K562 (cell line): ENCODE measurements around the gene APOM. TPM values are rescaled to one million over a fixed set of nuclear protein-coding genes. Genes with fewer than 3 reads are reported as not detected.

Experiments
- CBX8 ChIP-seq: fragments of 200-600 bp; sonication (generic); IDR thresholded peaks from 2 replicates; pipeline ENCODE4 v1.6.1; 2012; ENCODE audit warnings: borderline replicate concordance, mixed run types, low read depth, mild to moderate bottlenecking, moderate library complexity, mixed read lengths, low read length, control low read depth, inconsistent platforms; ENCODE audit not compliant: poor library complexity, severe bottlenecking; ENCODE audit errors: extremely low read depth
- CSDE1 ChIP-seq, 2 experiments: fragments of 450-650 bp; IDR thresholded peaks; 2 replicates each; pipeline ENCODE4 v1.6.1; 2016; ENCODE audit warnings: mild to moderate bottlenecking in 1 of 2
- IRF2 ChIP-seq: sonication (generic); formaldehyde crosslinking; IDR thresholded peaks from 2 replicates; pipeline ENCODE4 v1.8.1; 2022; ENCODE audit warnings: mild to moderate bottlenecking, missing genetic modification reagents
- JUN ChIP-seq, 2 experiments: sonication (generic) in 1 of 2; formaldehyde crosslinking in 1 of 2; IDR thresholded peaks; 2 replicates each; pipeline versions ENCODE4 v1.6.1 to v1.8.0; 2012 to 2022; ENCODE audit warnings: borderline replicate concordance in 2 of 2, mild to moderate bottlenecking in 2 of 2, improper control_type of control experiment in 1 of 2, low read depth in 1 of 2, low read length in 1 of 2, missing genetic modification reagents in 1 of 2
- SP2 ChIP-seq: IDR thresholded peaks from 2 replicates; pipeline ENCODE4 v1.6.1; 2011; ENCODE audit warnings: mild to moderate bottlenecking, low read depth, low read length, moderate library complexity; ENCODE audit not compliant: poor library complexity, severe bottlenecking; ENCODE audit errors: extremely low read depth
- TAF7 ChIP-seq: fragments of 450-650 bp; IDR thresholded peaks from 2 replicates; pipeline ENCODE4 v1.6.1; 2016; ENCODE audit warnings: missing genetic modification characterization, missing compliant biosample characterization
- polyA plus RNA-seq, 8 experiments: library from polyadenylated mRNA; depleted of rRNA in 4 of 8; stranded (reverse) in 5 of 8; unstranded in 3 of 8; fragments of >200 nt; fragmentation: Nextera tagmentation in 2 of 8; fragmentation: Illumina TruSeq in 1 of 8; extraction: Ambion mirVana in 2 of 8; extraction: Trizol in 1 of 8; gene quantifications; 2 replicates each; pipeline versions ENCODE4 v1.2.1 to v1.2.3, GENCODE V29; 2011 to 2014; ENCODE audit warnings: inconsistent platforms in 1 of 8, missing spikeins in 1 of 8
- total RNA-seq, 7 experiments: library from RNA; depleted of rRNA in 6 of 7; stranded (reverse); fragments of >200 nt in 6 of 7; fragmentation: Illumina TruSeq in 2 of 7; extraction: Trizol in 2 of 7; gene quantifications; 2 replicates each; pipeline versions ENCODE4 v1.2.1 to v1.2.3, GENCODE V29; 2011 to 2021; ENCODE audit warnings: low replicate concordance in 1 of 7
- TF ChIP-seq, protein P1 (sequence below): sonication (generic); formaldehyde crosslinking; IDR thresholded peaks from 2 replicates; pipeline ENCODE4 v1.8.0; 2023; ENCODE audit warnings: mild to moderate bottlenecking, missing genetic modification reagents
- TF ChIP-seq, protein P2 (sequence below): sonication (generic); formaldehyde crosslinking; IDR thresholded peaks from 2 replicates; pipeline ENCODE4 v1.8.0; 2022; ENCODE audit warnings: mild to moderate bottlenecking, missing genetic modification reagents
- TF ChIP-seq, protein P3 (sequence below), 2 experiments: fragments of 450-650 bp in 1 of 2; sonication (generic) in 1 of 2; formaldehyde crosslinking in 1 of 2; IDR thresholded peaks; 2 replicates each; pipeline versions ENCODE4 v1.7.1 to v1.9.0; 2016 to 2022; ENCODE audit warnings: inconsistent platforms in 1 of 2, mild to moderate bottlenecking in 1 of 2, missing genetic modification reagents in 1 of 2
- TF ChIP-seq, protein P4 (sequence below): sonication (generic); formaldehyde crosslinking; IDR thresholded peaks from 2 replicates; pipeline ENCODE4 v1.8.1; 2022; ENCODE audit warnings: missing genetic modification reagents

The APOM gene
- total and polyA plus RNA-seq, 9 of the 15 experiments (the other 6 are each of a cell fraction or from before 2014, with no cell fraction given): 5.7 to 24.3 (median 10.4) TPM

DNA sequence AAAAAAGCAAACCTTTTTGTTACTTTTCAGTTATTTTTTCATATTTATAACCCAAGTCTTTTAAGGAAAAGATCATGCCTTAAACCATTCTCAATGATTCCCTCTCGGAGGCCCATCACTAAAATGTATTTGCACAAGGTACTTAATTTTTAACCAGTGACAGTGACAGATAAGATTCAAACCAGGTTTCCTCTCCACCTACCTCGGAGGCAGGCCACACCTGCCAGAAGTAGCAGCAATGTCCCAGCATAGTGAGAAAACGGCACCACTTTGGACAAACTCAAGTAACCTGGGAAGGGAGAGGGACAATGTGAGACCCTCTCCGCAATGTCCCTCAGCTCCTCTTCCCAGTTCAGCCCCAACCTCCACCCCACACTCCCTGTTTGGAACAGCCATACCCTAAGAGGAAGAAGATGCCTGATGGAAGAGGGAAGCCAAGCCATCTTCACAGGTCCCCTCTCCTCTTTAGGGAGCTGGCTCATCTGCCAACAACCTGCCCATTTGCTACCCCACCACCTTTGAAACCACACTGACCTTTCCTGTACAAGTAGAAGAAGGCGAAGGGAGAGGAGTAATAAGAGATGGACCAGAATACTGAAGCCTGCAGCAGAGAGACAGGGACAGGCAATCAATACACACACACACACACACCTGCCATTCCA lies 45.2 kb downstream of the APOM start (continued):
- TF ChIP-seq TAF7 (tag) (0 out of 2 replicates have a peak, but pooled peaks have one; percentile 13), CSDE1 (IDR thresholded peaks at IDR 0.05) (peak in 1 of 2 experiments; percentile 37; a peak in 1 of 4 replicates), JUN (IDR thresholded peaks at IDR 0.05; ENCODE audit: borderline replicate concordance, low read depth, low read length) (no peak), JUN (CRISPR knock-in tag; IDR thresholded peaks at IDR 0.05; ENCODE audit: borderline replicate concordance) (no peak), IRF2 (CRISPR knock-in tag) (peak; percentile 60; the same call in 1 of the 2 replicates), SP2 (peak; percentile 13), CBX8 (no peak)
- TF ChIP-seq, protein P1, sequence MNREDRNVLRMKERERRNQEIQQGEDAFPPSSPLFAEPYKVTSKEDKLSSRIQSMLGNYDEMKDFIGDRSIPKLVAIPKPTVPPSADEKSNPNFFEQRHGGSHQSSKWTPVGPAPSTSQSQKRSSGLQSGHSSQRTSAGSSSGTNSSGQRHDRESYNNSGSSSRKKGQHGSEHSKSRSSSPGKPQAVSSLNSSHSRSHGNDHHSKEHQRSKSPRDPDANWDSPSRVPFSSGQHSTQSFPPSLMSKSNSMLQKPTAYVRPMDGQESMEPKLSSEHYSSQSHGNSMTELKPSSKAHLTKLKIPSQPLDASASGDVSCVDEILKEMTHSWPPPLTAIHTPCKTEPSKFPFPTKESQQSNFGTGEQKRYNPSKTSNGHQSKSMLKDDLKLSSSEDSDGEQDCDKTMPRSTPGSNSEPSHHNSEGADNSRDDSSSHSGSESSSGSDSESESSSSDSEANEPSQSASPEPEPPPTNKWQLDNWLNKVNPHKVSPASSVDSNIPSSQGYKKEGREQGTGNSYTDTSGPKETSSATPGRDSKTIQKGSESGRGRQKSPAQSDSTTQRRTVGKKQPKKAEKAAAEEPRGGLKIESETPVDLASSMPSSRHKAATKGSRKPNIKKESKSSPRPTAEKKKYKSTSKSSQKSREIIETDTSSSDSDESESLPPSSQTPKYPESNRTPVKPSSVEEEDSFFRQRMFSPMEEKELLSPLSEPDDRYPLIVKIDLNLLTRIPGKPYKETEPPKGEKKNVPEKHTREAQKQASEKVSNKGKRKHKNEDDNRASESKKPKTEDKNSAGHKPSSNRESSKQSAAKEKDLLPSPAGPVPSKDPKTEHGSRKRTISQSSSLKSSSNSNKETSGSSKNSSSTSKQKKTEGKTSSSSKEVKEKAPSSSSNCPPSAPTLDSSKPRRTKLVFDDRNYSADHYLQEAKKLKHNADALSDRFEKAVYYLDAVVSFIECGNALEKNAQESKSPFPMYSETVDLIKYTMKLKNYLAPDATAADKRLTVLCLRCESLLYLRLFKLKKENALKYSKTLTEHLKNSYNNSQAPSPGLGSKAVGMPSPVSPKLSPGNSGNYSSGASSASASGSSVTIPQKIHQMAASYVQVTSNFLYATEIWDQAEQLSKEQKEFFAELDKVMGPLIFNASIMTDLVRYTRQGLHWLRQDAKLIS (CRISPR knock-in tag): no peak
- TF ChIP-seq, protein P2, sequence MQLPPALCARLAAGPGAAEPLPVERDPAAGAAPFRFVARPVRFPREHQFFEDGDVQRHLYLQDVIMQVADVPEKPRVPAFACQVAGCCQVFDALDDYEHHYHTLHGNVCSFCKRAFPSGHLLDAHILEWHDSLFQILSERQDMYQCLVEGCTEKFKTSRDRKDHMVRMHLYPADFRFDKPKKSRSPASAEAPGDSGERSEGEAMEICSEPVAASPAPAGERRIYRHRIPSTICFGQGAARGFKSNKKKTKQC: no peak
- TF ChIP-seq, protein P3, sequence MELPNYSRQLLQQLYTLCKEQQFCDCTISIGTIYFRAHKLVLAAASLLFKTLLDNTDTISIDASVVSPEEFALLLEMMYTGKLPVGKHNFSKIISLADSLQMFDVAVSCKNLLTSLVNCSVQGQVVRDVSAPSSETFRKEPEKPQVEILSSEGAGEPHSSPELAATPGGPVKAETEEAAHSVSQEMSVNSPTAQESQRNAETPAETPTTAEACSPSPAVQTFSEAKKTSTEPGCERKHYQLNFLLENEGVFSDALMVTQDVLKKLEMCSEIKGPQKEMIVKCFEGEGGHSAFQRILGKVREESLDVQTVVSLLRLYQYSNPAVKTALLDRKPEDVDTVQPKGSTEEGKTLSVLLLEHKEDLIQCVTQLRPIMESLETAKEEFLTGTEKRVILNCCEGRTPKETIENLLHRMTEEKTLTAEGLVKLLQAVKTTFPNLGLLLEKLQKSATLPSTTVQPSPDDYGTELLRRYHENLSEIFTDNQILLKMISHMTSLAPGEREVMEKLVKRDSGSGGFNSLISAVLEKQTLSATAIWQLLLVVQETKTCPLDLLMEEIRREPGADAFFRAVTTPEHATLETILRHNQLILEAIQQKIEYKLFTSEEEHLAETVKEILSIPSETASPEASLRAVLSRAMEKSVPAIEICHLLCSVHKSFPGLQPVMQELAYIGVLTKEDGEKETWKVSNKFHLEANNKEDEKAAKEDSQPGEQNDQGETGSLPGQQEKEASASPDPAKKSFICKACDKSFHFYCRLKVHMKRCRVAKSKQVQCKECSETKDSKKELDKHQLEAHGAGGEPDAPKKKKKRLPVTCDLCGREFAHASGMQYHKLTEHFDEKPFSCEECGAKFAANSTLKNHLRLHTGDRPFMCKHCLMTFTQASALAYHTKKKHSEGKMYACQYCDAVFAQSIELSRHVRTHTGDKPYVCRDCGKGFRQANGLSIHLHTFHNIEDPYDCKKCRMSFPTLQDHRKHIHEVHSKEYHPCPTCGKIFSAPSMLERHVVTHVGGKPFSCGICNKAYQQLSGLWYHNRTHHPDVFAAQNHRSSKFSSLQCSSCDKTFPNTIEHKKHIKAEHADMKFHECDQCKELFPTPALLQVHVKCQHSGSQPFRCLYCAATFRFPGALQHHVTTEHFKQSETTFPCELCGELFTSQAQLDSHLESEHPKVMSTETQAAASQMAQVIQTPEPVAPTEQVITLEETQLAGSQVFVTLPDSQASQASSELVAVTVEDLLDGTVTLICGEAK (IDR thresholded peaks at IDR 0.05): no peak
- TF ChIP-seq, protein P3 (CRISPR knock-in tag; IDR thresholded peaks at IDR 0.05): no peak
- TF ChIP-seq, protein P4, sequence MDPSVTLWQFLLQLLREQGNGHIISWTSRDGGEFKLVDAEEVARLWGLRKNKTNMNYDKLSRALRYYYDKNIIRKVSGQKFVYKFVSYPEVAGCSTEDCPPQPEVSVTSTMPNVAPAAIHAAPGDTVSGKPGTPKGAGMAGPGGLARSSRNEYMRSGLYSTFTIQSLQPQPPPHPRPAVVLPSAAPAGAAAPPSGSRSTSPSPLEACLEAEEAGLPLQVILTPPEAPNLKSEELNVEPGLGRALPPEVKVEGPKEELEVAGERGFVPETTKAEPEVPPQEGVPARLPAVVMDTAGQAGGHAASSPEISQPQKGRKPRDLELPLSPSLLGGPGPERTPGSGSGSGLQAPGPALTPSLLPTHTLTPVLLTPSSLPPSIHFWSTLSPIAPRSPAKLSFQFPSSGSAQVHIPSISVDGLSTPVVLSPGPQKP (CRISPR knock-in tag): 0 out of 2 replicates have a peak, but pooled peaks have one; percentile 61
